HG03442 (cell line): Measurements from ENCODE around the gene DRD3.

Experiments used
- ATAC-seq: cut with Tn5 transposase; IDR thresholded peaks from one replicate; pipeline ENCODE4 v1.9.1; 2021; ENCODE audit warnings: mild to moderate bottlenecking, moderate library complexity; ENCODE audit not compliant: unreplicated experiment

DRD3 gene

GRCh38 chr3:114079761-114080160 is 99.1 kb downstream of the DRD3 start:
- no peak for ATAC-seq

- no peak for ATAC-seq
Observed at GRCh38 chr3:114078126-114078525, 100.7 kb downstream of the DRD3 start.
